Bronchial epithelial cell (primary cell): Measurements from ENCODE around the gene COL5A3. TPM values are rescaled to one million over a fixed set of nuclear protein-coding genes. Genes with fewer than 3 reads are reported as not detected.

Experiments
- DNase-seq: peaks from one replicate; pipeline ENCODE4 v3.0.0-alpha.2; 2010; ENCODE audit warnings: low read depth
- FAIRE-seq: peaks from 2 replicates; lab custom pipeline; 2011; peaks lifted over from hg19 to GRCh38; lab: Jason Lieb, UNC
- H3K27me3 ChIP-seq: 2 replicates; pipeline ENCODE4 v1.5.1; 2011; ENCODE audit warnings: low read length; ENCODE audit not compliant: control insufficient read depth, insufficient read depth
- H3K36me3 ChIP-seq: 2 replicates; pipeline ENCODE4 v1.5.1; 2011; ENCODE audit warnings: low read length; ENCODE audit not compliant: control insufficient read depth, insufficient read depth
- H3K4me3 ChIP-seq: 2 replicates; pipeline ENCODE4 v1.5.1; 2011; ENCODE audit warnings: mild to moderate bottlenecking, low read depth, low read length, control low read depth
- total RNA-seq: library from RNA; depleted of rRNA; stranded (reverse); fragments of >200 nt; gene quantifications from 2 replicates; pipeline ENCODE4 v1.2.1, GENCODE V29; 2014
- TF ChIP-seq, protein P1 (sequence below): IDR thresholded peaks from 2 replicates; pipeline ENCODE4 v1.5.1; 2011; ENCODE audit warnings: mild to moderate bottlenecking, moderate library complexity, low read length, control low read depth, inconsistent platforms; ENCODE audit not compliant: insufficient read depth, severe bottlenecking

The COL5A3 gene
- 0.51 and 0.79 TPM in 2 replicates for total RNA-seq

DNA sequence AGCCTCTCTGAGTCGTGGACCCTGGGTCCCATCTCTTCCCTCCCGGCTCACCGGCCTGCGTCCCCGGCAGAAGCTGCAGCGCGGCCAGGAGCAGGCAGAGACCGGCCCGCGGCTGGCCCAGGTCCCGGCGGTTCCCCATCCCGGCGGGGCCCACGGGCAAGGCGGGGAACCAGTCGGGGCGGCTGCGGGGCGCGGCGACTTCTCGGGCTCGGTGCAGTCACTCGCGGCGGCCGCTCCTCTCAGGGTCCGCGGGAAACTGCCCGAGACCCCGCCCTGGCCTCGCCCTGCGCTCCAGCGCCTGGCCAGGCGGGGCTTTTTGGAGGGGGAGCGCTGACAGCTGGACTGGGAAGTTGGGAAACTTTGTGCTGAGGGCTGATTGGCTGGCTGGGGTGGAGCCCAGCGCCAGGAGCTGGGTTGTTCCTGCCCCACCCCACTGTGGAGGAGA, at the start of gene COL5A3:
COL5A3 (minus strand) TSS at position 258 of the 445 bp plus-strand sequence; CDS start at position 139, 119 bp downstream.
- TF ChIP-seq, protein P1, sequence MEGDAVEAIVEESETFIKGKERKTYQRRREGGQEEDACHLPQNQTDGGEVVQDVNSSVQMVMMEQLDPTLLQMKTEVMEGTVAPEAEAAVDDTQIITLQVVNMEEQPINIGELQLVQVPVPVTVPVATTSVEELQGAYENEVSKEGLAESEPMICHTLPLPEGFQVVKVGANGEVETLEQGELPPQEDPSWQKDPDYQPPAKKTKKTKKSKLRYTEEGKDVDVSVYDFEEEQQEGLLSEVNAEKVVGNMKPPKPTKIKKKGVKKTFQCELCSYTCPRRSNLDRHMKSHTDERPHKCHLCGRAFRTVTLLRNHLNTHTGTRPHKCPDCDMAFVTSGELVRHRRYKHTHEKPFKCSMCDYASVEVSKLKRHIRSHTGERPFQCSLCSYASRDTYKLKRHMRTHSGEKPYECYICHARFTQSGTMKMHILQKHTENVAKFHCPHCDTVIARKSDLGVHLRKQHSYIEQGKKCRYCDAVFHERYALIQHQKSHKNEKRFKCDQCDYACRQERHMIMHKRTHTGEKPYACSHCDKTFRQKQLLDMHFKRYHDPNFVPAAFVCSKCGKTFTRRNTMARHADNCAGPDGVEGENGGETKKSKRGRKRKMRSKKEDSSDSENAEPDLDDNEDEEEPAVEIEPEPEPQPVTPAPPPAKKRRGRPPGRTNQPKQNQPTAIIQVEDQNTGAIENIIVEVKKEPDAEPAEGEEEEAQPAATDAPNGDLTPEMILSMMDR: no peak
- FAIRE-seq: no peak
- peak; percentile 29 for DNase-seq
- Histone ChIP-seq H3K36me3 (no peaks in the 10 kb centered on the region), H3K27me3 (no peaks in the 10 kb centered on the region), H3K4me3 (peak within 1 kb of the TSS; percentile 15)

GRCh38 chr19:10052602-10053360, 42.5 kb upstream of the COL5A3 start:
- DNase-seq (no peak), FAIRE-seq (peak; percentile 32)
- no peaks in the 10 kb centered on the region for H3K36me3 ChIP-seq

GRCh38 chr19:10049626-10050025, 39.3 kb upstream of the COL5A3 start:
- Histone ChIP-seq H3K36me3 (no peaks in the 10 kb centered on the region), H3K4me3 (no peak overlapping the region), H3K27me3 (no peaks in the 10 kb centered on the region)
- DNase-seq (no peak), FAIRE-seq (no peak)
- TF ChIP-seq, protein P1: no peak

More at GRCh38 chr19:10052602-10053360, 42.5 kb upstream of the COL5A3 start:
- TF ChIP-seq, protein P1: no peak
- no peak overlapping the region for H3K4me3 ChIP-seq
- H3K27me3 ChIP-seq: no peaks in the 10 kb centered on the region

DNA sequence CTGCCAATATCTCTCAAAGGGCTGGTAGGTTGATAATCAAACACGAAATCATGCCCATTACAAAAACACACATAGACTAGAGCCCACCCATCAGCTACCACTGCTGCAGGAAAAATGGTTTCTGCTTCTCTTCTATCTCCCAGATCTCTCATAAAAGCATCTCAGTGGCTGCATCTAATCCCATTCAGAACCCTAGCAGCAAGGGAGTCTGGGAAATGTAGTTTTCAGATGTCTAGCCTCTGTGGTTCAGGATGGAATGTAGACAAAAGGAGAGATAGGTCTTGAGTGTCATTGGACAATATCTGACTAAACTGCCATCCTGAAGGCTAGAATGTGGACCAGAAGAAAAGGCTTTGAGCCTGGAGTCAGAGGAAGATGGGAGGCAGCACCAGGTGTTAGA, 35.1 kb upstream of the COL5A3 start:
- no peak overlapping the region for H3K4me3 ChIP-seq
- TF ChIP-seq, protein P1: no peak
- no peaks in the 10 kb centered on the region for H3K27me3 ChIP-seq
- H3K36me3 ChIP-seq: no peaks in the 10 kb centered on the region
- DNase-seq (no peak), FAIRE-seq (no peak)

GRCh38 chr19:10044390-10044789, 34.1 kb upstream of the COL5A3 start:
- no peak overlapping the region for H3K4me3 ChIP-seq
- FAIRE-seq (no peak), DNase-seq (no peak)
- H3K27me3 ChIP-seq: no peaks in the 10 kb centered on the region
- TF ChIP-seq, protein P1: no peak
- no peaks in the 10 kb centered on the region for H3K36me3 ChIP-seq
